HG03558 (cell line): ENCODE results near the gene ART3.

ENCODE experiments used
- ATAC-seq: cut with Tn5 transposase; IDR thresholded peaks from one replicate; pipeline ENCODE4 v1.9.1; 2021; ENCODE audit warnings: moderate number of reproducible peaks; ENCODE audit not compliant: unreplicated experiment; ENCODE audit errors: extremely low read depth

ART3 gene

DNA sequence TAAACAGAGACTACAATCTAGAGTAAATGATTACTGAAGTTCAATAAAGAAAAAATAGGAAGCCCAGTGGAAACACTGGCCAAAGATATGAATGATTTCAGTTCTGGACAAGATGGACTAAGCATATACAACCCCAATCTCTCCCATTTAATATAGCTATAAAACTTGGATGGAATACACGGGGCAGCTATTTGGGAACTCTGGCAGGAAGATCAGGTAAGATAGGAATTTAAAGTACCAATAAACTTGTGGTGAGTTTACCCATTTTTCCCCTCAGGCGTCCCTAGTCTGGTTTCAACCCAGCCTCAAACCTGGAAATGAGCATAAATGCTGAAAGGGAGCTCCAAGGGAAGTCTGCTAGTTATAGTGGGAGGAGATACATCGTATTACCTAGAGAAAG is 53.2 kb downstream of the ART3 start:
- no peak for ATAC-seq

DNA sequence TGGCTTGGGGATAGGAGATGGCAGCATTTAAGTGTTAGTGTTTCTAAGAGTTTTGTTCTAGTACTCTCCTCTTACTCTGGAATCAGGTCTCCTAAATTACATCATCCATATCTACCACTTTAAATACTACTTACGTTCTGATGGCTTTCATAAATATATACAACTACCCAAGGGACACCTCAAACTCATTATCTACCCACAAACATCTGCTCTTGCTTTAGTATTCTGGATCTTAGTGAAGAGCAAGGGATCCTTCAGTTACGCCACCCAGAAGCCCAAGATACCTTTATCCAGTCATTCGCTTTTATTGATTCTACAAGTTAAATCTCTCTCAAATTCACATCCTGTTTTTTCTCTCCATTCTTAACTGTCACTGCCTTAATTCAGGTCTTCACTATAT is 66.7 kb downstream of the ART3 start:
- no peak for ATAC-seq

DNA sequence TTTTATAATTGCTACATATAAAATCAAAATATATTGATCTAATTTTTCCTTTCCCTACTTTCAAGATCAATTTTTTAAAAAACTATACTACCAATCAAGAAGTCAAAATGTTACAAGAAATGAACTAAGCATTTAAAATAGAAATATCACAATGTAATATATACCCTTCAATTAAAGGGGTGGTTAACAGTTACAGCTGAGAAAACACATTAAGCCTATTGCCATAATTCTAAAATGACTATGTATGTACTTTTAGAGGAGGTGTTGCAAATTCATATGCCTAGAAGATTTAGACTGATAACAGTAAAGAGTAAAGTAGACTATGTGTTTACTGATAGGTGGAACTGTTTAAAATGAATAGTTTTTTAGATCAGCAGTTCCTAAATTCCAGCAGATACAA is 70.0 kb downstream of the ART3 start:
- ATAC-seq, result no peak

DNA sequence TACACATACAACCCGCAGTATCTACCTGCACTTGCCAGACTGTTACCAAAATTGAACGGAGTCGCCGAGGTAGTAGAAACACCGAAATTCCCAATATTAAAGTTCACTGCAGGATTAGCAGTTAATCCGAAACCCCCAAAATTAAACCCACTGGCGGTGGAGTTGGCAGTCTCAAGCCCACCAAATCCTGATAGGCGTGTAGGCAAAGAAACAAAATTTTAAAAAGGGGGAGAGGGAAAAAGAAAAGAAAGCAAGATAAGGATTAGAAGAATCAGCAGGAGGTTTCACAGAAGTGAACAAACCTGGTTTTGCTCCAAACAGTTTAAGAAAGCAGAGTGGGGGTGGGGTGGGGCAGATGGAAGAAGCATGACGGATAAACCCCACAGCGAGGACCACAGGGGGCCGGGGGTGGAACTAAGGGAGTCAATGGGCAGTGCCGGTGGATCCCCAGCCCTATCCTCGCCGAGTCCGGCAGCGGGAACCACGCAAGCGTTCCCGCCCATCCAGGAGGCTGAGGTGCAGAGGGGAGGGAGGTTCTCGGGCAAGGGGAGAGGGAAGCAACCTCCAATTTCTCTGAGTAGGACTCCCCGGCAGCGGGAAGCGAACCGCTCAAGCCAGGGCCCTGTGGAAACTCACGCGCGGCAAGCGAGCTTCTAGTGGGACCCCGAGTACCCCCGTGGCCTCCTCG is 73.1 kb downstream of the ART3 start:
- ATAC-seq, result no peak

DNA sequence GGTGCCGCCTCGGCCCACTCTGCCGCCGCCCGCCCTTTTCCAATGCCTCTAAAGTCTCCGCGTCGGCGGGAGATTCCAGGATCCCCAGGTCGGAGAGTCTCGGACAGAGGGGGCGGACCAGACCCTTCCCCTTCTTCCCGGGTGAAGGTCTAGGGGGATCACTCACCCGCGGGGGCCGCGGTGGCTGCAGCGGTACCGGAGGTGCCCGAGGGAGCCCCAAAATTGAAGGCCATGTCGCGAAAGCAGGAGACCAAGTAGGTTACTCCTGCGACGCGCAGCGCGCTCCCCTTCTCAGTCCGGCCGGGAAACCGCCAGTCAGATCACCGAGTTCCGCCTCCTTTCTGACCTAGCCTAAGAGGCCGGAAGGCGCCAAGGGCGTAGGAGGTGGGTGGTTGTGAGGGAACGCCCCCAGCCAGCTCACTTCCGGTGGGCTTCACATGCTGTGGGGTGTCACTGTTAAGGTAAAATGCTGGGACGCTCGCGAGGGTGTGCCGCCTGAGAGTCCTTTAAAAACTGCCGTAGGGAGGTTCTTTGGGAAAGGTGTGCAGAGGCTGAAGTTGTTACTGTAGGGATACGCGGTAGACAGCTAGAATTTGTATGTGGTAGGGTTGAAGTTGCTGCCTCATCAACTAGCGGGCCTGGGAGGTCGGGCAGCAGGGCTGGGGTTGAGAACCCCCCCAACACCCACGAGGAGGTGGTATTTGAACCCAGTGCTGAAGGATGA is 73.8 kb downstream of the ART3 start, which contains the start of gene NUP54:
Gene NUP54 (minus strand): TSS at position 256 of the 724 bp plus-strand sequence. CDS start 23 bp downstream, at position 233.
- ATAC-seq, result peak; percentile 99

DNA sequence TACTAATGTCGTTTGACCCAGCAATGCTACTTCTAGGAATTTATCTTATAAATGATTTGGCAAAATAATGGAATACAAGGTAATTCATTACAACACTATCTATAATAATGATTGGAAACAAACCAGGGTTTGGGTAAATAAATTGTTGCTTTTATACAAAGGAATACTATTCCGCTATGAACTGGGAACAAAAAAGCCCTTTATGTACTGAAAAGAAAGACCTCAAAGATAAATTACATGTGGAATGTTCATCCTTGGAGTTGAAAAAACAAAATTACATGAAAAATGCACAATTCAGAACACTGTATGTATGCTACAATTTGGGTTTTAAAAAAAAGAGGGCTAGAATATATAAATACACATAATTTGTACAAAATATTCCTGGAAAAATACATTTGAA is 78.8 kb downstream of the ART3 start:
- ATAC-seq, result no peak

DNA sequence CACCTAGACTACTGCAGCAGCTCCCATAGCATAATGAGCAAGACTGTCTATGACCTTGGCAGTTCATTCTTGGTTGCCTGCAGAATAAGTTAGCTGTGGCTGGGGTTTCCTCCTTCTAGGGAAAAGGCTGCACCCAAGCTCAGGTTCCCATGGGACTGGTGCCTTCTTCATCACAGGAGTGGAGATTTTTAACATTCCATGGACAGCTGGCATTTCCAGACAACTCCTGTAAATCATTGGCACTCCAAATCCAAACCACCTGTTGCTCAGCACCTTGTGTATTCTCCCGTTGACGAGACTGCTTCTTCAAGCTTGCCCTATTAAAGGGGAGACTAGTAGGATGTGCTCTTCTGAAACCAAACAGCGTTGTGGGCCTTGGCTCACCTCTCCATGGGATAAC is 81.5 kb downstream of the ART3 start:
- no peak for ATAC-seq

DNA sequence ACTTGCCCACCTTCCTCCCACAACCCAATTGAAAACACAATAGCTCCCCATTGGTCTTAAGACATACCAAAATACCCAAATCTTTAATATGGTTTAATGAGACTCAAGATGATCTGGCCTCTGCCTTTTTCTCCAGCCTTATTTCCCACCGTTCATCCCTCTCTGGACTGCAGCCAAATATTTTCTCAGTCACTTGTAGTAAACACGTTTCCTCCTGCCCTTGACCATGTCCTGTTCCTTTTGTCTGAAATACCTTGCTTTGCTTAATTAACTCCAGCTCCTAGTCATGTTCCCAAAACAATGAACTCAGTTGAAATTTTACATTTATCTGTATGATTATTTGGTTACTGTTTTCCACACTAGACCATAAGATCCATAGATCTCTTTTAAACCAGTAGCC is 82.1 kb downstream of the ART3 start:
- no peak for ATAC-seq

DNA sequence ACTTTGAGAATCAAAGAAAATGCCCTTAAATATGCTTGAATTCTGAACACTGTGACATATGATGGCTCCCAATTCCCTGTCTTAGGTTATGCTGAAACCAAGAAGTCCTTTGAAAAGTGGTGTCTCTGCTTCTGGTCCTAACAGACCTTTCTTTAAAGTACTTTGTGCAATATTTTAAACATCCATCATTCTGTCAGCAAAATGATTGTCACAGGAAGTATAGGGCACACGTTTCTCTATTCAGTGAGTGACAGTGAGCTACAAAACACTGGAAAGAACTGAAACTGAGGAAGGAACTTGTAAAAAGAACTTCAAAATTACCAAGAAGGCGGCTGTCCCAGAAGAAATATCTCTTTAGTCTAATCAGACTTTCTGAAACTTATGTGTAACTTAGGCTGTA is 85.8 kb downstream of the ART3 start:
- no peak for ATAC-seq
